Breast epithelium (tissue), 4 donors: ENCODE measurements around the gene RNF19B. TPM values are rescaled to one million over a fixed set of nuclear protein-coding genes. Genes with fewer than 3 reads are reported as not detected.

Source experiments
- DNase-seq, 2 donors: peaks; one replicate each; pipeline ENCODE4 v3.0.0-alpha.2; 2019; ENCODE audit warnings: low spot score in 2 of 2
- H3K27ac ChIP-seq, 2 donors: fragments of 200-600 bp; sonication (generic) in 1 of 2; one replicate each; pipeline ENCODE4 v1.5.1; 2016 to 2019; ENCODE audit warnings: mild to moderate bottlenecking in 1 of 2
- H3K27me3 ChIP-seq, 2 donors: fragments of 200-600 bp; sonication (generic) in 1 of 2; one replicate each; pipeline versions ENCODE4 v1.5.1 to v1.6.0; 2017 to 2019; ENCODE audit warnings: control low read depth in 1 of 2, mild to moderate bottlenecking in 1 of 2
- H3K36me3 ChIP-seq: fragments of 200-600 bp; one replicate; pipeline ENCODE4 v1.5.1; 2019
- H3K4me1 ChIP-seq, 2 donors: fragments of 200-600 bp; sonication (generic); one replicate each; pipeline ENCODE4 v1.5.1; 2016 to 2019; ENCODE audit warnings: control low read depth in 1 of 2
- H3K4me3 ChIP-seq, 3 donors: fragments of 200-600 bp; sonication (generic); 1 replicate in 2 of 3; 2 replicates in 1 of 3; pipeline ENCODE4 v1.5.1; 2016 to 2019; ENCODE audit warnings: mild to moderate bottlenecking in 3 of 3, moderate library complexity in 2 of 3
- H3K9me3 ChIP-seq, 2 donors: fragments of 200-600 bp; sonication (generic) in 1 of 2; one replicate each; pipeline ENCODE4 v1.5.1; 2016 to 2019; ENCODE audit warnings: control low read depth in 1 of 2
- CTCF ChIP-seq, 3 donors: fragments of 450-650 bp; IDR thresholded peaks; one replicate each; pipeline ENCODE4 v1.5.1; 2016 to 2017; ENCODE audit warnings: antibody characterized with exemption in 3 of 3, mild to moderate bottlenecking in 3 of 3, moderate library complexity in 3 of 3
- POLR2A ChIP-seq: fragments of 450-650 bp; IDR thresholded peaks from one replicate; pipeline ENCODE4 v1.6.1; 2016; ENCODE audit warnings: antibody characterized with exemption, mild to moderate bottlenecking, moderate library complexity
- POLR2AphosphoS5 ChIP-seq, 3 donors: sonication (generic); formaldehyde crosslinking; IDR thresholded peaks; one replicate each; pipeline ENCODE4 v1.6.1; 2017; ENCODE audit warnings: antibody characterized with exemption in 3 of 3
- intact Hi-C: fragments of 100-400 bp; cut with DNase I; formaldehyde crosslinking; loops from one replicate; pipeline ENCODE4 v1.15.1; 2023; ENCODE audit warnings: low total_unique reads
- total RNA-seq, 3 donors: library from RNA; depleted of rRNA; stranded (reverse); fragments of >200 nt; gene quantifications; one replicate each; pipeline ENCODE4 v1.1.0, GENCODE V29; 2016

RNF19B gene
- total RNA-seq, 3 donors from 2014 or later, result 15.7 to 22.5 (median 16.7) TPM

DNA sequence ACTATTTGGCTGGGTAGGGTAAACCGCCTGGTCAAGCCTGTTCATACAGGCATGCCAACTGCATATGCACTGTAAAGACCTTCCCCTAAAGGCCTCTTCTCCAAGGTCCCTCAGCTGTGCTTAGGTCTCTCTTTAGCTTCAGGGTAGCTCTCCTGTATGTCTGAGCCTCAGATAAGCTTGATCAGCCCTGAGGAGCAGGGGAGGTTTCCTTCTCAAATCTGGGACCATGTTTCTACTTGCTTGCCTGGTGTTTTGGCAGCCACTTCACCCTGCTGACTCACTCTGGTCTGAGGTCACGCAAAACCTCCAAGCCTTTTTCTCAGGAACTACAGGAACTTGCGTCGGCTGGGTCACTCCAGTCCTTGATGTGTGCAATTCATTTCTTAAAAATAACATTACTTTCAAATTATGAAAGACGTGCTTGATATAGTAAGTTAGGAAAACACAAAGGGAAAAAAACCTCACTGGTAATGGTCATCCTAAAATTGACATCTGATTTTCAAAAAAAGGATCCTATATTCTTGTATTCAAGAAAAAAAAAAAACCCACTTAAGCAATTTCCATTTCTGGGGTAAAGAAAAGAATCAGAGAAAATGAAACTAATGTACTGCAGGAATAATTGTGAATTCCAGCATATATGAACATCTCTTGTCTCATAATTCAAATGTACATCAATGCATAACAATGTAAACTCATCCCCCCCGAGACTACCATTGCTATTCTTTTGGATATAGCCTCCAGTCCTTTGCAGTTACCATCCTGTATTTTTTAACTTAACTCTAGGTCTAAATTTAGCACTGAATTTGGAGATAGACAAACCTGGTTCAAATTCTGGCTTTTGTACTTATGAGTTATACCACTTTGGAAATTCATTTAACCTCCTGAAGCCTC lies 24.8 kb upstream of the RNF19B start:
- Histone ChIP-seq H3K4me3 (no peak overlapping the region), H3K4me1 (peaks cover 8 to 17% of the 10 kb centered on the region in 2 donors), H3K9me3 (no peaks in the 10 kb centered on the region), H3K36me3 (no peaks in the 10 kb centered on the region), H3K27me3 (no peaks in the 10 kb centered on the region), H3K27ac (peak overlapping the region; percentile 66 to 82)
- peak; percentile 54 to 81 for DNase-seq
- intact Hi-C loops, result no loop called here
- no peak for TF ChIP-seq CTCF (IDR thresholded peaks at IDR 0.05)
- TF ChIP-seq POLR2AphosphoS5 (IDR thresholded peaks at IDR 0.05), result peak in 2 of 3 donors; percentile 32 to 40

DNA sequence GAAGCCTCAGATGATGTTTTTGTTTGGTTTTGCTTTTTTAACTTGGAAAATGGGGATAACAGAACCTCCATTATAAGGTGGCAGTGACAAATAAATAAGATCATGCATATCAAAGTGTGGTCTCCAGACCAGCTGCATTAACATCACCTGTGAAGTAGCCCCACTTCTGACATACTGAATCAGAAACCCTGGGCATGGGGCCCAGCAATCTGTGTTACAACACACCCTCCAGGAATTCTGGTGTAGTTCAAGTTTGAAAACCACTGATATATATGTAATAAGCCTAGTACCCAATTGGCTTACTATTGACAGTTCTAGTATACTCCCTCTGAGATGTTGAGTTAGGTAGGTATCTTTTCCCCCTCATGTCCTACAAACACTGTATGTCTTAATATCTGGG lies 24.1 kb upstream of the RNF19B start:
- TF ChIP-seq POLR2AphosphoS5 (IDR thresholded peaks at IDR 0.05), result no peak
- TF ChIP-seq CTCF (IDR thresholded peaks at IDR 0.05), result no peak
- TF ChIP-seq POLR2A, result no peak
- Histone ChIP-seq H3K4me1 (peaks cover 8 to 17% of the 10 kb centered on the region in 2 donors), H3K36me3 (no peaks in the 10 kb centered on the region), H3K4me3 (no peak overlapping the region), H3K27ac (peak overlapping the region; percentile 66 to 82), H3K9me3 (no peaks in the 10 kb centered on the region), H3K27me3 (no peaks in the 10 kb centered on the region)
- intact Hi-C loops, result no loop called here
- DNase-seq, result no peak

DNA sequence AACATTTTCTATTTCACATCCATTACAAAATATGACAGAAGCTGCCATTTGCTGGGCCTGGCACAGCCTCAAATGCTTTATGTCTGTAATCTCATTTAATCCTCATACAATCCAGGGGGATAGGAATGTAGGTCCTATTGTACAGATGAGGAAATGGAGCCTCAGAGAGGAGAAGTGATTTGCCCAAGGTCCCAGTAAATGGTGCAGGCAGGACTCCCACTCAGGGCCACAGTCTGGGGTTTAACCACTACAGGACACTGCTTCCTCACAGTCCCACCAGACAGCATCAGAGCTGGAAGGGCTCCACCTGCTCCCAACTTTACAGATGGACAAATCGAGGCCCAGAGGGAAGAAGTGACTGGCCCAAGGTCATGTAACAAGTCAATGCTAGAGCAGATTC lies 20.6 kb upstream of the RNF19B start:
- intact Hi-C loops, result no loop called here
- peaks cover 4 to 6% of the 10 kb centered on the region in 2 donors for H3K4me1 ChIP-seq

DNA sequence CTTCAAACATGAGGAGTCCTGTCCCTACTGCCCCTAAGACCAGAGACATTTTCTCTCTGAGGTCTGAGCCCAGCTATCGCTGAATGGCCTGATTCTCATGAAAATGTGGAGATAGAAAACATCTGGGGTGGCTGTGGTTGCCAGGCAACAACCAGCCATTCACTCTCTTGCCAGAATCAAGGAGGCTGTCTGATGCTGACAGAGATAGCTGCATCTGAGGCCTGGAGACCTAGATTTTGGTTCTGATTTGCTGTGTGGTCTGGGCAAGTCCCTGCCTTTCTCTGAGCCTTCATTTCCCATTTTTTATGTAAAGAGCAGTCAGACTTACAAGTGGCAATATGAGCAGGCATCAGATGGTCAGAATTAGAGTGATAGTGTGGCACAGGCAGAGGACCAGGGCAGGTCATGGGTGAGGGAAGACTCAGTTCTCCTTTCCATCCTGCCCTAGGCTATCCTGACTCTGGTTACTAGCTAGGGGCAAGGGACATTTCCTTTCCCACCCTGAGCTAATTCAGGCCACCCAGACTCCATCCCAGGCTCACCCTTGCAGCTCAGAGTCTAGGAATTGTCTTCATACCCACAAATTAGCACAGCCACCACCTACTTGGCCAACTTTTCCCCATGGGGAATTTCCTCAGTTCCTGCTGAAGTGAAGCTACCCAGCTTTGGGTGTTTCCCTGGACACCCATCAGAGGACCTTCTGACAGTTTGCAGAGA lies 20.0 kb upstream of the RNF19B start:
- TF ChIP-seq CTCF (IDR thresholded peaks at IDR 0.05) (no peak), POLR2AphosphoS5 (IDR thresholded peaks at IDR 0.05) (no peak), POLR2A (no peak)
- Histone ChIP-seq H3K9me3 (no peaks in the 10 kb centered on the region), H3K36me3 (no peaks in the 10 kb centered on the region), H3K27me3 (no peaks in the 10 kb centered on the region), H3K27ac (no peak overlapping the region), H3K4me3 (no peak overlapping the region), H3K4me1 (peaks cover 4 to 6% of the 10 kb centered on the region in 2 donors)
- no peak for DNase-seq
- intact Hi-C loops, result no loop called here

More for the DNA sequence above, 20.6 kb upstream of the RNF19B start:
- no peak overlapping the region for H3K4me3 ChIP-seq
- no peak for DNase-seq
- no peaks in the 10 kb centered on the region for H3K9me3 ChIP-seq
- no peaks in the 10 kb centered on the region for H3K27me3 ChIP-seq
- TF ChIP-seq POLR2A (no peak), CTCF (IDR thresholded peaks at IDR 0.05) (no peak), POLR2AphosphoS5 (IDR thresholded peaks at IDR 0.05) (no peak)
- H3K27ac ChIP-seq, result no peak overlapping the region
- no peaks in the 10 kb centered on the region for H3K36me3 ChIP-seq

DNA sequence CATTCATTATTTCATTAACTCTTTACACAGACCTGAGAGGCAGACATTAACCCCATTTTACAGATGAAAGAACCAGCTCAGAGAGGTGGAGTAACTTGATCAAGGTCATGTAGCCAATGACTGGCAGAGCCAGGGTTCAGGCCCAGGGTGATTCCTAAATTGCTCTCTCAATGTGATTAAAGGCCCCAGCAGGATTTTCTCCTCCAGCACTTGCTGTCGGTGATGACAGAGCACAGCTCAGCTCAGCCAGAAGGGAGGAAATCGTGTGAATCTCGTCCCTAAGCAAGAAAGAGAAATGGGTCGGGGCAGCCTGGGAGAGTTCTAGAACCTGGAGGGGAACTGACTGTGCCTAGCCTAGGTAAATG lies 19.5 kb upstream of the RNF19B start:
- no peak overlapping the region for H3K27ac ChIP-seq
- intact Hi-C loops, result no loop called here
- no peak overlapping the region for H3K4me3 ChIP-seq
- no peaks in the 10 kb centered on the region for H3K36me3 ChIP-seq
- no peaks in the 10 kb centered on the region for H3K9me3 ChIP-seq
- TF ChIP-seq CTCF (IDR thresholded peaks at IDR 0.05) (no peak), POLR2AphosphoS5 (IDR thresholded peaks at IDR 0.05) (no peak), POLR2A (no peak)
- peaks cover 4% of the 10 kb centered on the region in 2 donors for H3K4me1 ChIP-seq
- no peak for DNase-seq
- no peaks in the 10 kb centered on the region for H3K27me3 ChIP-seq
